Measurements from ENCODE around the gene RTP5. TPM values are rescaled to one million over a fixed set of nuclear protein-coding genes. Genes with fewer than 3 reads are reported as not detected.

RTP5 gene
- total and polyA plus RNA-seq, 8 donors: 0.10 TPM; not detected in 7

- intact Hi-C loops (cut with DNase I): no loop called here
- Histone ChIP-seq H3K27ac (no peak overlapping the region), H3K36me3 (no peaks in the 10 kb centered on the region), H3K27me3 (no peaks in the 10 kb centered on the region), H3K4me1 (peaks cover 0 to 4% of the 10 kb centered on the region in 2 donors), H3K9me3 (no peaks in the 10 kb centered on the region), H3K4me3 (no peak overlapping the region)
- no peak for TF ChIP-seq CTCF (IDR thresholded peaks at IDR 0.05)
- ATAC-seq (no peak), DNase-seq (peak in 2 of 4 donors; percentile 28 to 67)
These were observed 24.6 kb downstream of the RTP5 start for GRCh38 chr2:241894056-241894641.

- no peak for ATAC-seq
- no peak for TF ChIP-seq CTCF (IDR thresholded peaks at IDR 0.05)
- H3K9me3 ChIP-seq: no peaks in the 10 kb centered on the region
- no peaks in the 10 kb centered on the region for H3K36me3 ChIP-seq
- H3K4me1 ChIP-seq: peaks cover 0 to 4% of the 10 kb centered on the region in 2 donors
- H3K27me3 ChIP-seq: no peaks in the 10 kb centered on the region
- peak in 2 of 4 donors; percentile 30 to 76 for DNase-seq
- no peak overlapping the region for H3K4me3 ChIP-seq
- intact Hi-C loops (cut with DNase I): no loop called here
- no peak overlapping the region for H3K27ac ChIP-seq
These were observed 25.3 kb downstream of the RTP5 start for GRCh38 chr2:241894681-241895426.

- Histone ChIP-seq H3K27ac (no peak overlapping the region), H3K27me3 (no peaks in the 10 kb centered on the region), H3K4me3 (no peak overlapping the region), H3K4me1 (peaks cover 0 to 4% of the 10 kb centered on the region in 2 donors), H3K36me3 (no peaks in the 10 kb centered on the region), H3K9me3 (no peaks in the 10 kb centered on the region)
- DNase-seq: no peak
- no peak for ATAC-seq
- intact Hi-C loops (cut with DNase I): no loop called here
- no peak for TF ChIP-seq CTCF (IDR thresholded peaks at IDR 0.05)
These were observed 25.8 kb downstream of the RTP5 start for GRCh38 chr2:241895427-241895711.

- intact Hi-C loops (cut with DNase I): no loop called here
- Histone ChIP-seq H3K27me3 (no peaks in the 10 kb centered on the region), H3K36me3 (no peaks in the 10 kb centered on the region), H3K9me3 (no peaks in the 10 kb centered on the region), H3K27ac (no peak overlapping the region), H3K4me3 (no peak overlapping the region), H3K4me1 (peaks cover 0 to 4% of the 10 kb centered on the region in 2 donors)
- DNase-seq: peak; percentile 29 to 70 (median 54)
- TF ChIP-seq CTCF (IDR thresholded peaks at IDR 0.05): no peak
- ATAC-seq: peak; percentile 26
These were observed 26.4 kb downstream of the RTP5 start for GRCh38 chr2:241895712-241896641.

GRCh38 chr2:241896746-241897201 lies 27.2 kb downstream of the RTP5 start:
- Histone ChIP-seq H3K27me3 (no peaks in the 10 kb centered on the region), H3K4me1 (peaks cover 0 to 4% of the 10 kb centered on the region in 2 donors), H3K4me3 (no peak overlapping the region), H3K27ac (no peak overlapping the region), H3K36me3 (no peaks in the 10 kb centered on the region), H3K9me3 (no peaks in the 10 kb centered on the region)
- intact Hi-C loops (cut with DNase I): no loop called here
- DNase-seq: peak in 1 of 4 donors; percentile 22
- no peak for ATAC-seq
- no peak for TF ChIP-seq CTCF (IDR thresholded peaks at IDR 0.05)

All from left lung (tissue), 10 donors.